Fibroblast of skin of back (primary cell): ENCODE measurements around the gene HOXD10.

ENCODE experiments used
- DNase-seq: peaks from one replicate; pipeline ENCODE4 v3.0.0-alpha.2; 2013

Gene HOXD10

DNA sequence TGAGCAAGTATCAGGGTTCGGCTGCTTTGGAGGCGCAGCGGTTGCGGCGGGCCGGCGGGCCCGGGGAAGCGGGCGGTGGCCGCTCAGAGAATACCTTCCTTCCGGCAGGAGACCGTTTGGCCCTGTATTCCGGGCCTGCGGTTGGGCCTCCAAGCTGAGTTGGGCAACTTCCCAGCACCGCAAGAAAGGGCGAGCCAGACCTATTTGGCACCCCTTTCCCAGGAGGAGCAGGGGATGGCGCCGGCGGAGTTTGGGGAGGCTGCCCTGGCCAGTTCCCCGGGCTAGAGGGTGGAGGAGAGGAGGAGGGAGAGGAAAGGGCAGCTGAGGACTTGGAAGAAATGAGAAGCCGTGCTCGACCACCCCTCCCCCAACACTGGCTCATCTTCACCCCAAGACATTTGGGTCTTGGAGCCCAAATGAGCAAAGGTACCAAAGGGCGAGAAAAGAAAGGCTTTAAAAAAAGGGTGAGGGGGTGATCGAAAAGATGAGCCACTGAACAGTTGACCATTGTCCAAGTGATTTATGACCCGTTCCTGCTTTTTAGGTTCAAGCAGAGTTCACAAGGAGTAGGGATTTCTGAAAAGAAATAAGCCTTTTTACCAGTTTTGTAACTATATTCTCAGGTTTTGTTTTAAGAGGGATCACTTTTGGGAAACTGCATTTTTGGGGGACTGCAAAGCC is 48.9 kb downstream of the HOXD10 start:
- no peak for DNase-seq

DNA sequence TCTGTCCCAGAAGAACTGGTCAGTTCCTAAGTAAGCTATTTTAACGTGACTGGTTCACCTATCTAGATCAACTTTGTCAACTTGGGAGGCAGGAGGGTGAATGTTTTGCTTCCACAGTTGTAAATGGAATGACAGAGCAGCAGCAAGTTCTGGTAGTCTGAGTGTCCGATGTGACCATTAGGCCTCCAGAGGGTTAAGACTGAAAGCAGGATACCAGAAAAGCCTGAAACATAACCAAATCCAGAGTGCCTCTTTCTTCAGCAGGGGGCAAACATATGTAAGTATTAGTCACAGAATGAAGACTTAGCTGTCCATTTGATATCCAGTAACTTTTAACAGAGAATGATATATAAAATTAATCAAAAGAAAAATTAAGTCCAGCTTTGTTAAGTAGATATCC is 49.7 kb downstream of the HOXD10 start:
- no peak for DNase-seq

DNA sequence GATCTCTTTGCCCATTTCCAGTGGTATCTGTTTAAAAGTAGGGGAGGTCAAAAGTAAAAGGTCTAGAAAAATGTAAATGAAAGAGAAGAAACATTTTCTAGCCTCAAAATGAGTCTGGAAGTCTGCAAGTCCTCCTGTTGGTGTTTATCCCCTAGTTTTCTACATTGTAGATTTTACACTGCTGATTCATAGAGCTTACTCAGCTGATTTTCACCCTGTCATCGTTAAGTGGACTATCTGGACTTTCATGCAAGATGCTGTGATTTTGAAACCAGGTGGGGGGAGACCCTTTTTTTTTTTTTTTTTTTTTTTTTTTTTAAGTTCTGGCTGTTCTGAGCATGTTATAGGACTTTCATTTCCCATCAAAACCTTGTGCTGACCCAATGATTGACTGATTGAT is 50.8 kb downstream of the HOXD10 start:
- DNase-seq: no peak

DNA sequence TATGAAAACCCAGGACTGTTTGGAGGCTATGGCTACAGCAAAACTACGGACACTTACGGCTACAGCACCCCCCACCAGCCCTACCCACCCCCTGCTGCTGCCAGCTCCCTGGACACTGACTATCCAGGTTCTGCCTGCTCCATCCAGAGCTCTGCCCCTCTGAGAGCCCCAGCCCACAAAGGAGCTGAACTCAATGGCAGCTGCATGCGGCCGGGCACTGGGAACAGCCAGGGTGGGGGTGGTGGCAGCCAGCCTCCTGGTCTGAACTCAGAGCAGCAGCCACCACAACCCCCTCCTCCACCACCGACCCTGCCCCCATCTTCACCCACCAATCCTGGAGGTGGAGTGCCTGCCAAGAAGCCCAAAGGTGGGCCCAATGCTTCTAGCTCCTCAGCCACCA is 52.6 kb downstream of the HOXD10 start:
- DNase-seq: no peak
